ENCODE results near the gene U2AF1.
"Not testable (repeated sequence)": the region's sequence is repeated elsewhere in the genome, so short reads cannot be mapped to it uniquely, and the experiment has no call there.

Gene U2AF1

GRCh38 chr21:43106965-43107793 is at the start of gene U2AF1:
Gene U2AF1 (minus strand): TSS chr21:43107570. CDS start chr21:43107494, 76 bp downstream.
- not testable (repeated sequence) for DNase-seq

DNA sequence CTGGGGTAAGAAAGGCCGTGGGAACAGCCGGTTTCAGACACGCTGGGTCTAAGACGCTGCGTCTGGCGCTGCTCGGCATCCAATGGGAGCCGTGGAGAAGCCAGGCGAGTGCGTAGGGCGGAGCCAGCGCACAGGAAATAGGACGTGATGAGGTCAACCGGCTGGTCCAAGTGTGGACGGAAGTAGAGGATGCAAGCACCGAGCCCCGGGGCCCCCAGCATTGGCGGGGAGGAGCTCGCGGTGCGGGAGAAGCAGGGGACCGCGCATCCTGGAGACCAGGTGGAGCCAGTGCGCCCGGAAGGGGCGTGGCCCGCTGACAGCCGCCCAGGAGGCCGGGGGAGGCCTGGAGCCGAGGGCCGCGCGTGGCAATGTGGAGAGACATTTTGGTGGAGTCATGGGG is 46.2 kb upstream of the U2AF1 start:
- not testable (repeated sequence) for DNase-seq

GRCh38 chr21:43149344-43149743 is 42.0 kb upstream of the U2AF1 start:
- not testable (repeated sequence) for DNase-seq

DNA sequence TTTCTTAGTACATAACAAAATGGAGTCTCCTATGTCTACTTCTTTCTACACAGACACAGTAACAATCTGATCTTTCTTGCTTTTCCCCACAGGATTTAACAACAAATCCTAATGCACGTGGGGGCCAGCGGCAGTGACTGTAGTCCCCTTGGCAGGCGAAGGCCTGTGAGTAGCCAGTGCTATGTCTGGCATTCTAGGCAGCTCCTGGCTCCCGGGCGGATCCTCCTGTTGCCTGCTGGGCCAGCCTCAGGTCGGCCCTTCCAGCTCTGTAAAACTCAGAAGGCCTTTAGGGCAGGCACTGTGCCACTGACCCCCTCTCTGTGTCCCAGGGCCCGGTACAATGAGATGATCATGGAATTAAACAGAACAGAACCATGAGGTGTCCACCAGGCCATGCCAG is 40.6 kb upstream of the U2AF1 start:
- DNase-seq, result not testable (repeated sequence)

DNA sequence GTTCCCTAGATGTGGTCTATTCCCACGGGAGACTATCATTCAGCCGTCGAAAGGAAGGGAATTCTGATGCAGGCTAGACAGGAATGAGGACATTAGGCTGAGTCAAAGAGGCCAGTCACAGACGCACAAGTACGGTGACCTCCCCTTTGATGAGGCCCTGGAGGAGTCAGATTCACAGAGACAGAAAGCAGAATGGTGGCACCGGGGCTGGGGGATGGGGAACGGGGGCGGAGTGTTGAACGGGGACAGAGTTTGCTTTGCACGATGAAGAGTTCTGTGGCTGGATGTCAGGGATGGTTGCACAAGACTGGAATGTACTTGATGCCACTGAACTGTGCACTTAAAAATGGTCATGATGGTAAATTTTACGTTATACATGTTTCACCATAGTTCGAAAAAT is 39.3 kb upstream of the U2AF1 start:
- not testable (repeated sequence) for DNase-seq

GRCh38 chr21:43141407-43141806 is 34.0 kb upstream of the U2AF1 start:
- not testable (repeated sequence) for DNase-seq

- DNase-seq, result not testable (repeated sequence)
These were observed 31.6 kb upstream of the U2AF1 start for GRCh38 chr21:43138944-43139343.

- DNase-seq, result not testable (repeated sequence)
These were observed 27.1 kb upstream of the U2AF1 start for GRCh38 chr21:43134520-43134919.

- not testable (repeated sequence) for DNase-seq
These were observed 22.7 kb upstream of the U2AF1 start for GRCh38 chr21:43130094-43130493.

GRCh38 chr21:43115956-43116355 is 8.6 kb upstream of the U2AF1 start:
- not testable (repeated sequence) for DNase-seq

DNA sequence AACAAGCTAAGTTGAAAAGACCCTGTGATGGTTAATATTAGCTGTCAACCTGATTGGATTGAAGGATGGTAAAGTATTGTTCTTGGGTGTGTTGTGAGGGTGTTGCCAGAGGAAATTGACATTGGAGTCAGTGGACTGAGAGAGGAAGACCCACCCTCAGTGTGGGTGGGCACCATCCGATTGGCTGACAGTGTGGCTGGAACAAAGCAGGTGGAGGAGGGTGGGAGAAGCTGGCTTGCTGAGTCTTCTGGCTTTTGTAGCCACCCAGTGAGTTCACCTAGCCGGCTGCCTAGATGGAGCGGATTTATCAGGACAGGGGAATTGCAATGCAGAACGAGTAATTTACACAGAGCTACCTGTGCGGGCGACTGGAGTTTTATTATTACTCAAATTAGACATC is 7.1 kb upstream of the U2AF1 start:
- not testable (repeated sequence) for DNase-seq

DNA sequence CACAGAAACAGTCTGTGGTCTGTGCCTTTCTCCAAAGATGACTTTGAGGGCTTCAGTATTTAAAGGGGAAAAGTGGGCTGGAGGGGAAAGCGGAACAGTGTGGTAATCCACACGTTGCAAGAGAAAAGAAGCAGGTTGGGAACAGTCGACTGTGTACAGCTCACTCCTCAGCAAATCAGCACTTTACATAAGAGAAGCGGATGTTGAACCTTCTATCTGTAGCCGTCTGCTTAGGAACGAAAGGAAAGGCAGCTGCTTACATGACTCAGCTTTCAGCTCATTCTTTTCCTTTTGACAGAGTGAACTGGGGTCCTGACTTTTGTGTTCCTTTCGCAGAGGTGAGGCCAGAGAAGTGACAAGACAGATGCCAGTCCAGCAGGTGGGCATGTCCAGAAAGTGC is 1.6 kb upstream of the U2AF1 start:
- not testable (repeated sequence) for DNase-seq

GRCh38 chr21:43108177-43108576 is 807 bp upstream of the U2AF1 start:
- DNase-seq, result not testable (repeated sequence)

GRCh38 chr21:43107794-43108137 is 396 bp upstream of the U2AF1 start:
- not testable (repeated sequence) for DNase-seq

GRCh38 chr21:43104642-43105041 is 2.7 kb downstream of the U2AF1 start:
- DNase-seq, result not testable (repeated sequence)

- not testable (repeated sequence) for DNase-seq
These were observed 5.1 kb downstream of the U2AF1 start for GRCh38 chr21:43102281-43102680.

DNA sequence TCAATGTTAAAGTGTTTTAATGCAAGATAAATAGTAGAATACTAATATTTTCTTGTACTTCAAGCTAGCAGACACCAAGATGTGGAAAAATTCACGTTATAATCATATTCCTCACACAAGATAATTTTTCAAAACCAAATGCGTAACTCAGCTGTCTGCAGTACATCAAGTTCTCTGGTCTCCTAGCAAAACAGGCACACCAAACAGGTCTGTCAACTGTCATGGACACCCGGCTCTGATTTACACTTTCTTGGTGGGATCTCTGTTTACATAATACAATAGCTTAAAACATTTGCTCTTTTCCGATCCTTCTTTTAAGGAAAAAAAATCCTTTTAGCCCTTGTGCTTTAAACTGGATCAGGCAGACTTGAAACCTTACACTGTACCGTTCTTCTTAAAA is 5.7 kb downstream of the U2AF1 start:
- not testable (repeated sequence) for DNase-seq

- not testable (repeated sequence) for DNase-seq
These were observed 6.4 kb downstream of the U2AF1 start for GRCh38 chr21:43101000-43101399.

DNA sequence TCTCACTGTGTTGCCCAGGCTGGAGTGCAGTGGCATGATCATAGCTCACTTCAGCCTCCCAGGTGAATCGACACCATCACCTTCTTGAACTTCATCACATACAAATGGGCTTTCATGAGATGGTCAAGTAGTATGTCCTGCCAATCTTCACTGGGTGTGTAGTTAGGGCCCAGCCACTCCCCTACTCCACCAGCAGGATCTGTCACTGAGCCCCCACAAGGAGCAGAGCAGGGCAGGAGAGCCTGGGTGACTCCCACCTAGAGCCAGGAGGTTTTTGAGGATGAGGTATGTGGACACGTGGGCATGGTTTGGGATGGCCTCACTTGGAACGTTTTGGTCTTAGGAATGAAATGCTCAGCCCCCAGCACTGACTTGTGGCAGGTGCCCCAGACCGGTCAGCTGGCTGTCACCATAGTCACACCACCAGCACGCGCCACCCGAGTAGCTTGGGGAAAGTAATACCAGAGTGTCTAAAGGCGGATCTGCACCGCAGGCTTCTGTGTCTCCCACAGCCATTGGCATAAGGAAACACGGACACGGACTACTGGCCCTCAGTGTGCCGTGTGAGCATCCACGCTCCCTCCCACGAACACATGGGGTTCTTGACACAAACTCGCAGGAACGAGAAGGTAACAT is 15.3 kb downstream of the U2AF1 start:
- DNase-seq, result not testable (repeated sequence)

- DNase-seq, result not testable (repeated sequence)
These were observed 16.4 kb downstream of the U2AF1 start for GRCh38 chr21:43090947-43091346.

GRCh38 chr21:43089463-43089862 is 17.9 kb downstream of the U2AF1 start:
- not testable (repeated sequence) for DNase-seq

- not testable (repeated sequence) for DNase-seq
These were observed 24.6 kb downstream of the U2AF1 start for GRCh38 chr21:43082587-43083300.

- DNase-seq, result not testable (repeated sequence)
These were observed 30.7 kb downstream of the U2AF1 start for GRCh38 chr21:43076643-43077042.
